Stimulated activated CD8-positive, alpha-beta memory T cell treated with anti-CD3 and anti-CD28 coated beads, Interleukin-15, amount 100 ng/mL, for 48 hours (primary cell): Measurements from ENCODE around the gene HPD.
"Not testable (repeated sequence)": the region's sequence is repeated elsewhere in the genome, so short reads cannot be mapped to it uniquely, and the experiment has no call there.

Source experiments
- DNase-seq, 2 donors: peaks; one replicate each; pipeline ENCODE4 v3.0.0-alpha.2; 2020; ENCODE audit warnings: low read depth in 2 of 2

The HPD gene

DNA sequence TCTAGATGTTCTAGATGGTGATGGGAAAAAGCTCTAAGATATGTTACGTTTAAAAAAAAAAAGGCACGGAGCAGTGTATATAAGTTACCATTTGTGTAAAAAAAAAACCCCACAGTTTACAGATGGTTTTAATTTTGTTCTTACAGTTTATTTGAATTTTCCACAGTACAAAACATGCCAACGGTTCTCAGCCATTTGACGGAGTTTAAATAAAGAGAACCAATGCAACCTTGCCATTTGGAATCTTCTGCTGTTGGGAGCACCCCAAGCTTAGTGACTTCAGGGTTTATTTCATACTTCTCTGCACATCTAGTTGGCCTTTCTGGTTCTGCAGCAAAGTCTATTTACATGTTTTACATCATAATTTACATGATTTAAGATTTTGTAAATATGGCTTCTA, 7.7 kb upstream of the HPD start:
- no peak for DNase-seq

GRCh38 chr12:121861636-121862254, 3.1 kb upstream of the HPD start:
- DNase-seq = no peak

DNA sequence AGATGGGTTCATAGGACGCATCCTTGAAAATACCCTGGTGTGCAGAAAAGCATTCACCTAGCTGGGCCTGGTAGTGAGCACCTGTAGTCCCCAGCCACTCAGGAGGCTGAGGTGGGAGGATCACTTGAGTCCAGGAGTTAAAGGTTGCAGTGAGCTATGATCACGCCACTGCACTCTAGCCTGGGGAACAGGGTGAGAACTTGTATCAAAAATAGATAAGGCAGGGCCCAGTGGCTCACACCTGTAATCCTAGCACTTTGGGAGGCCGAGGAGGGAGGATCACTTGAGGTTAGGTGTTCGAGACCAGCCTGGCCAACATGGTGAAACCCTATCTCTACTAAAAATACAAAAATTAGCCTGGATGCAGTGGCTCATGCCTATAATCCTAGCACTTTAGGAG, 2.0 kb upstream of the HPD start:
- not testable (repeated sequence) for DNase-seq

DNA sequence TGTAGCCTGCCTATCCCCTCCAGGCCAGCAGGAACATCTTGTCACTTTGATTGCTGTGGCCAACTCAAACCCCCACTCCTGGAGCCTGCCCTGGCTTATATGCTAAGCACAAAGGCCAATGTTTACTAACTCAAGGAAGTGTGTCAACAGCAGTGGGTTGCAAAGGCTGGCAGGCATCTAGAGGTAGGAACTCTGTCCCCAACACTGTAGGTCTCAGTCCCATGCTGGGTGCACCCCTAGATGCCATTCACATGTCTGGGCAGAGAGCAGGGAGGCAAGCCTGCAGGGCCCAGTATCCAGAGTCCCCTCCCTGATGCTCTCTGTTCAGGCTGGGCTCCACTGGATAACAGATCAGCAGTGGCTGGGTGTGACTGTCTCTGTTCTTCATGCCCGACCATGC, 1.6 kb upstream of the HPD start:
- no peak for DNase-seq

DNA sequence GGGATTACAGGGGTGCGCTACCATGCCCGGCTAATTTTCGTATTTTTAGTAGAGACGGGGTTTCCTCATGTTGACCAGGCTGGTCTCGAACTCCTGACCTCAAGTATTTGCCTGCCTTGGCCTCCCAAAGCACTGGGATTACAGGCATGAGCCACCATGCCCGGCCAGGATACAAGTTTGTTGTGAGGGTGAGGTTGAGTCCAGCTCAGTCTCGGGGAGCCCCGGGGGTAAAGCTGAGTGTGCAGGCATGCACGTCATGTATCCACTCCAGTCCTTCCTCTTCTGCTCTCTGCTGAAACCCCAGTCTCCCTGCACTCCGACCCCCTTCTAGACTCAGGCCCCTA, 369 bp downstream of the HPD start:
- no peak for DNase-seq

- DNase-seq = no peak
Observed at GRCh38 chr12:121857322-121858246, 1.1 kb downstream of the HPD start.

DNA sequence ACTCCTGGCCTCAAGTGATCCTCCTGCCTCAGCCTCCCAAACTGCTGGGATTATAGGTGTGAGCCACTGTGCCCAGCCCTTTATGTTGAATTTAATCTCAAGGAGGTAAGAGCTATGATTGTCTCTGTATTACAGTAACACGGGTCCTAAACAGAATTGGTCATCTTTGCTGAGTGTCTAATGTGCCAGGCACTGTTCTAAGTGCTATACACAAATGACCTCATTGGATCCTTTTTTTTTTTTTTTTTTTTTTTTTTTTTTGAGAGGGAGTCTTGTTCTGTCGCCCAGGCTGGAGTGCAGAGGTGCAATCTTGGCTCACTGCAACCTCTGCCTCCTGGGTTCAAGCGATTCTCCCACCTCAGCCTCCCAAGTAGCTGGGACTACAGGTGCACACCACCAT, 6.3 kb downstream of the HPD start:
- not testable (repeated sequence) for DNase-seq

- no peak for DNase-seq
Observed at GRCh38 chr12:121849665-121850064, 9.0 kb downstream of the HPD start.

GRCh38 chr12:121849211-121849610, 9.4 kb downstream of the HPD start:
- no peak for DNase-seq

DNA sequence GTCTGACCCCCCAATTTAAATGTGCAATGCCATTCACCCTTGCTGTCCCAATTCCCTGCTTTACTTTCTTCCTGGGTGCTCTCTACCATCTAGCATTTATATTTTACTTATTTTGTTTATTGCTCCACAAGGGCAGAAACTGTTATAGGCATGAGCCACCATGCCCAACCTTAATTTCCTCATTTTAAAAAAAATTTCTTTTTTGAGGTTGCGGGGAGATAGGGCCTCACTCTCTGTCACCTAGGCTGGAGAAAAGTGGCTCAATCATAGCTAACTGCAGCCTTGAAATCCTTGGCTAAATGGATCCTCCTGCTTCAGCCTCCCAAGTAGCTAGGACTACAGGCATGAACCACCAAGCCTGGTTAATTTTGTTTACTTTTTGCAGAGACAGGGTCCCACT, 13.0 kb downstream of the HPD start:
- no peak for DNase-seq

DNA sequence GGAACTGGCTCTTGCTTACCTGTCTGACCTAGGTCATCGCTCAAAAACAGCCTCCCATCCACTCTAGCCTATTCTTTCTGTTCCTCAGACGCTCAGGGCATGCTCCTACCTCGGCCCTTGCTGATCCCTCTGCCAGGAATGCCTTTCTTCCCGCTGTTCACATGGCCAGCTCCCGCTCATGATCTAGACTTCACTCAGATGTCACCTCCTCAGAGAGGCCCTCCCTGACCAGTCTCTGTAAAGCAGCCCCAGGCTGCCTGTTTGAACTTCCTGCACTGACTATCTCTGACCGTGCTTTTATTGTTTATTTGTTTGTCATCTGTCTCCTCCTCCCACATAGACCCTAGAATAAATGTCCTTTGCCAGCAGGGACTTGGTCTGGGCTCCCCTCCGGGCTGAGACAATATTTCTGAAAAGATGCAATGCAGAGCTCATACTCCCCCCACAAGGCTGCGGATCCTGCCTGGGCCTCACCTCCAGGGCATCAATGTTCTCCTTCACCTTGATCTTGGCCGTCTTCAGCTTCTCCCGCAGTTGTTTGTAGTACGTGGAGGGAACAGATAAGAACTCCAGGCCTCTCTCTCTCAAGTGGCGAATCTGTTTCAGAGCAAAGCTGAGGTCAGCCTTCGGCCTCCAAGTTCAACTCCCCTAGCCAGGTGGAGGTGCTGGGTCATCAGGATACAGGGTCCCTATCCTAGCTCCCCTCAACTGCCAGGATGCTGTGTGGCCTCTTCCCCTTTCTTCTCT, 15.2 kb downstream of the HPD start:
- no peak for DNase-seq

GRCh38 chr12:121839993-121840761, 18.5 kb downstream of the HPD start:
- DNase-seq = no peak

DNA sequence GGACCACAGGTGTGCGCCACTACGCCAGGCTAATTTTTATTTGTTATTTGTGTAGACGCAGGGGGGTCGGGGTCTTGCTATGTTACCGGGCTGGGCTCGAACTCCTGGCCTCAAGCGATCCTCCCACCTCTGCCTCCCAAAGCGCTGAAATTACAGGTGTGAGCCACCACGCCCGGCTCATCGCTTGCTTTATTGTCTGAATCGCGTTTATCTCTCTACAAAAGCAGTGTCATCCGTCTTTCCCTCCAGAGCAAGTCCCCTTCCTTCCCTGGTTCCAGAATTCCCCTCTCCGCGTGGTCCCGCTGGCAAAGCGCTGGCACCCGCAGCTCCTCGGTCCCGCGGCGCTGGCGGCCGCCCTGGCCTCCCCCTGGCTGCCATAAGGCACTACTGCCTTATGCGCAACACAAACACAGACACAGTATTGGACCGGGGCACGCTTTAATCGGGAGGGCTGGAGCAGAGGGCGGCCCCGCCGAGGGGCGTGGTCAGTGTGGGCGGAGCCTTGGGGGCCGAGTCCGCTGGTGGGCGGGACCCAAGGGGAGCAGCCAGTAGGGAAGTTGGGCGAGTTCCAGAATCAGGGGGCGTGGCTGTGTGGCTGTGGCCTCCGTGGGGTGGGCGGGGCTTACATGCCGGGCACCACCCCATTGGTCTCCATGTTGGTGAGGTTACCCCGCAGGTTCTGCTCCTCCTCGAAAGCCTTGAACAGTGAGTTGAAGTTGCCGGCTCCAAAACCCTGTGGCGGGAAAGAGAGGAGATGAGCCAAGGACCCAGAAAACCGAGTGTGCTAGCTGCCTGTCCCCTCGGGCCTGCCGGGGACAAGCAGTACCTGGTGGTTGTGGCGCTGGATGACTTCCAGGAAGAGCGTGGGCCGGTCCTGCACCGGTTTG, 19.3 kb downstream of the HPD start:
- peak; percentile 99 for DNase-seq

DNA sequence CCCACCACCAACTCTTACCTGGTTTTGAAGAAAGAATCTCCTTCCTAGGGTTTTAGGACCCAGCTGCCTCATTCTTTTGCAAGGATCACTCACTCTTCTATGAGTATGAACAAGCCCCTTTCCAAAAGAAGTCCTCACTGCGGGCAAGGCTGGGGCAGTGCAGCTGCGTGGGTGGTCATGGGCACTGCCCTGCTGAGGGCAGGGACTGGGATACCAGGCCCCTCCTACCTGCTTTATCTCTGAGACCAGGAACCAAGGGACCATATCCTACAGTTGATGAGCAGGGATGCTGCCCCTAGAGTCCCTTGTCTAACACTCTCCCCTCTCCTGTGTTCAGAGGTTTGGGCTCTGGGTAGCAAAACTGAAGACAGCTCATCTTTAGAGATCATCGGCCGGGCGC, 20.5 kb downstream of the HPD start:
- no peak for DNase-seq

DNA sequence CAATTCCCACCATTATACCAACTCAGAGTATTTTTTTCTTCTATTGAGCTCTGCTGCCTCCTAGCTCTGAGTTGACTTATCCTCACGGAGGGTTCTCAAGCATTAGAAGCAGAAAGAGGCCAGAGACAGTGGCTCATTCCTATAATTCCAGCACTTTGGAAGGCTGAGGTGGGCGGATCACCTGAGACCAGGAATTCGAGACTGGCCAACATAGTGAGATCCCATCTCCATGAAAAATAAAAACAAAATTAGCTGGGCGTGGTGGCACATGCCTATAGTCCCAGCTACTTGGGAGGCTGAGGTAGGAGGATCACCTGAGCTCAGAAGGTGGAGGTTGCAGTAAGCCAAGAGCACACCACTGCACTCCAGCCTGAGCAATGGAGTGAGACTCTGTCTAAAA, 21.0 kb downstream of the HPD start:
- no peak for DNase-seq

GRCh38 chr12:121831571-121832245, 27.0 kb downstream of the HPD start:
- no peak for DNase-seq

GRCh38 chr12:121830588-121831265, 27.9 kb downstream of the HPD start:
- no peak for DNase-seq

GRCh38 chr12:121830134-121830533, 28.5 kb downstream of the HPD start:
- no peak for DNase-seq

GRCh38 chr12:121829250-121829918, 29.3 kb downstream of the HPD start:
- DNase-seq = no peak
